Stimulated activated naive CD4-positive, alpha-beta T cell (primary cell): ENCODE results near the gene ARRB1.
"Not testable (repeated sequence)": the region's sequence is repeated elsewhere in the genome, so short reads cannot be mapped to it uniquely, and the experiment has no call there.

ENCODE experiments used
- DNase-seq, 6 experiments: peaks; one replicate each; lab custom pipeline; 2025; lab: John Stamatoyannopoulos, UW

ARRB1 gene

GRCh38 chr11:75351541-75351790 is at the start of gene ARRB1:
TSS of gene ARRB1 (minus strand) at chr11:75351661. CDS start at chr11:75351607, 54 bp downstream.
- DNase-seq, result no peak

- DNase-seq, result peak in 3 of 6 experiments; percentile 15 to 67 (median 62)
These were observed 48.8 kb upstream of the ARRB1 start for GRCh38 chr11:75400146-75400865.

- peak; percentile 78 to 93 (median 82) for DNase-seq
These were observed 48.1 kb upstream of the ARRB1 start, which contains the start of gene RPS3 for GRCh38 chr11:75399344-75400145. TSS of gene RPS3 (plus strand) at chr11:75399518. CDS start at chr11:75399548, 30 bp downstream.

GRCh38 chr11:75398906-75399305 is 47.4 kb upstream of the ARRB1 start:
- no peak for DNase-seq

- no peak for DNase-seq
These were observed 42.8 kb upstream of the ARRB1 start for GRCh38 chr11:75394085-75394840.

GRCh38 chr11:75389925-75390324 is 38.5 kb upstream of the ARRB1 start:
- no peak for DNase-seq

- no peak for DNase-seq
These were observed 37.8 kb upstream of the ARRB1 start for GRCh38 chr11:75389276-75389605.

GRCh38 chr11:75388386-75389275 is 37.2 kb upstream of the ARRB1 start:
- peak; percentile 32 to 74 (median 54) for DNase-seq

- no peak for DNase-seq
These were observed 36.4 kb upstream of the ARRB1 start for GRCh38 chr11:75387736-75388294.

- DNase-seq, result no peak
These were observed 35.6 kb upstream of the ARRB1 start for GRCh38 chr11:75386942-75387630.

- peak; percentile 44 to 83 (median 66) for DNase-seq
These were observed 33.1 kb upstream of the ARRB1 start for GRCh38 chr11:75384438-75385080.

GRCh38 chr11:75383246-75383645 is 31.8 kb upstream of the ARRB1 start:
- peak in 5 of 6 experiments; percentile 12 to 41 (median 28) for DNase-seq

GRCh38 chr11:75380716-75381420 is 29.4 kb upstream of the ARRB1 start:
- no peak for DNase-seq

GRCh38 chr11:75380245-75380644 is 28.8 kb upstream of the ARRB1 start:
- DNase-seq, result no peak

- DNase-seq, result not testable (repeated sequence)
These were observed 27.3 kb upstream of the ARRB1 start for GRCh38 chr11:75378776-75379175.

- DNase-seq, result no peak
These were observed 24.7 kb upstream of the ARRB1 start for GRCh38 chr11:75376175-75376574.

- no peak for DNase-seq
These were observed 24.2 kb upstream of the ARRB1 start for GRCh38 chr11:75375626-75376025.

GRCh38 chr11:75374646-75375045 is 23.2 kb upstream of the ARRB1 start:
- DNase-seq, result no peak

GRCh38 chr11:75373201-75373600 is 21.7 kb upstream of the ARRB1 start:
- no peak for DNase-seq
